ENCODE results near the gene GH1.
"Not testable (repeated sequence)": the region's sequence is repeated elsewhere in the genome, so short reads cannot be mapped to it uniquely, and the experiment has no call there.

GH1 gene

DNA sequence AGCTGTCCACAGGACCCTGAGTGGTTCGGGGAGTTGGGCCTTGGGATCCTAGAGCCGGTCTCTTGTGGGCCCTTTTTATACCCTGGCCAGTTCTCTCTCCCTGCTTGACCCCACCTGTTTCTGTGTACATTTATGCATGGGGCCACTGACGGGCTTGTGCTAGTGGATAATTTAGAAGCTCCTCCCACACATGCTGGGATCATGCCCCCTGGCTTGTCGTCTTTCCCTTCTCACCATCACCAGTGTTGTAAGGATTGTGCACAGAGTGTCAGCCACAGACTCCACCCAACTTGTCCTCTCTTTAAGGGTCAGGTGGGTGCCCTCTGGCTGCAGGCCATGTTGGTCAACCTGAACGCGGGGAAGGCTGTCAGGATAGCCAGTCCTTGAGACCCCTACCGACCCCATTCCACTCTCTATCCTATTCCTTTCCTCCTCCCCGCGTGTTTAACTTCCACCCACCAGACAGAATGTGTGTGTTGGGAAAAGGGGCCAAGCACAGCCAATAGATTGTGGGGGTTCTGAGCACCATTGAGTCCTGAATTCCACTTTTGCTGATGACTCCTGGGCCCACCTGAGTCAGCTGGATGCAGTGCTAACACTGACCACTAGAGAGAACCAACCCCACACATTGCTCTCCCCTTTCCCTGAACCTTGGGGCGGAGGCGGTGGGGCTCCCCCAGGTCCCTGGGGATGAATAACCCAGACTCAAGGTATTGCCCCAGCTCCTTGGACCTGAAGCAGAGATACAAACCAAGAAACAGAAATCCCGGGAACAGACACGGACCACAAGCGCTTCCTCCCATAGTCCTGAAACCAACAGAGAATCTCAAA, 21.9 kb downstream of the GH1 start, which contains the start of gene CSH1:
TSS of gene CSH1 (minus strand) at position 51 of the 831 bp plus-strand sequence. CDS start 63 bp downstream, outside the sequence.
- not testable (repeated sequence) for DNase-seq (ENCODE audit: low read depth)

DNA sequence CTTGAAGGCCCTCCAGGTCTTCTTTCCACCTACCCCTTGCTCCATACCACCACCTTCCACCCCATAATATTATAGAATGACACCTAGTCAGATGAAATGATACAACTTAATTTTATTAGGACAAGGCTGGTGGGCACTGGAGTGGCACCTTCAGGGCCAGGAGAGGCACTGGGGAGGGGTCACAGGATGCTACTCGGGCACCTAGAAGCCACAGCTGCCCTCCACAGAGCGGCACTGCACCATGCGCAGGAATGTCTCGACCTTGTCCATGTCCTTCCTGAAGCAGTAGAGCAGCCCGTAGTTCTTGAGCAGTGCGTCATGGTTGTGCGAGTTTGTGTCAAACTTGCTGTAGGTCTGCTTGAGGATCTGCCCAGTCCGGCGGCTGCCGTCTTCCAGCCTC, 23.8 kb downstream of the GH1 start:
- DNase-seq (ENCODE audit: low read depth), result not testable (repeated sequence)

DNA sequence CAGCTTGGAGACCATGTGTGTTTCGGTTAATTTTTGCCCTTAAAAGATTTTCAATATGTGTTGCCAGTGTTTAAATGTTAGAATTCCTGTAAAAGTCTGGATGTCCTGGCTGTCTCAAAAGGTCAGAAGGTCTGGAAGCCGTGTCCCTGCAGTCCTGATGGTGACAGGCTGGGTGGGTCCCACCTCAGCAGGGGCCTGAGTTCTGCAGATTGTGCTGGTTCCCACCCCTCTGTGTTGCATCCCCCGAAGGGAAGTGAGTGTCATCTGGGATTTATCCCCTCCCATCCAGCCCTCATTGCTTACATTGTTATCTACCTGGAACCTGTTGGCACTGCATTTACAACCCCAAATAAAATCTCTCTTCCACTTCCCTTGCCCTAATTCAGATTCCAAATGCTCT, 24.6 kb downstream of the GH1 start:
- DNase-seq (ENCODE audit: low read depth), result not testable (repeated sequence)

DNA sequence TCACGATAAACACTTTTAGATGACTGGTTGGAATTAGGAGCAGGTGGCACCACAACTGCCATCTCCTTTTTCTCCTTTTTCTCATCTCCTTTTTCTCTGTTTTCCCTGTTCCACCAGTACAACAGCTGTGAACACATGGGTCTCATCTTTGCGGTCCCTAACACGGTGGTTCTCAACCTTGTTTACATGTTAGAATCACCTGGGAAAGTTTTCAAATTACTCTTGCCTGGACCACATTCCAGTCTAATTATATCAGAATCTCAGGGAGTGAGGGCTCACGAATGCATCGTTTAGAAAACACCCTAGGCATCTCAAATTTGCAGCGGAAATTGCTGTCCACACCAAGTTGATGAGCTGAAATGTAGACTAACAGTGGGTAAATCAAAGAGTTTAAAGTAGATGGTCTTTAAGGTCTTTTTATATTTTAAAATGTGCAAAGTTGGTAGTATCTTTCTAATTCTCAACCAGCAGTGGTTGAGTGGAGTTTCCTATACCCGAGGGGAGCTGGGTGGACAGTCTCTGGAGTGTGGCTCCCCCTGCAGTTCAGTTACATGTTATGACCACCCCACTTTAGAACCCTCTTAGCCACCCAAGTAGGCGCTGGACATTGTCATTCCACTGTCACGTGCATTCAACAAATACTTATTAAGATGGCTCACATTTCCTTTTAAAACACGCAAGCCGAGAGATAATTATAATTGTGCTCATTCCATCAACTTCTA, 26.2 kb downstream of the GH1 start:
- not testable (repeated sequence) for DNase-seq (ENCODE audit: low read depth)

DNA sequence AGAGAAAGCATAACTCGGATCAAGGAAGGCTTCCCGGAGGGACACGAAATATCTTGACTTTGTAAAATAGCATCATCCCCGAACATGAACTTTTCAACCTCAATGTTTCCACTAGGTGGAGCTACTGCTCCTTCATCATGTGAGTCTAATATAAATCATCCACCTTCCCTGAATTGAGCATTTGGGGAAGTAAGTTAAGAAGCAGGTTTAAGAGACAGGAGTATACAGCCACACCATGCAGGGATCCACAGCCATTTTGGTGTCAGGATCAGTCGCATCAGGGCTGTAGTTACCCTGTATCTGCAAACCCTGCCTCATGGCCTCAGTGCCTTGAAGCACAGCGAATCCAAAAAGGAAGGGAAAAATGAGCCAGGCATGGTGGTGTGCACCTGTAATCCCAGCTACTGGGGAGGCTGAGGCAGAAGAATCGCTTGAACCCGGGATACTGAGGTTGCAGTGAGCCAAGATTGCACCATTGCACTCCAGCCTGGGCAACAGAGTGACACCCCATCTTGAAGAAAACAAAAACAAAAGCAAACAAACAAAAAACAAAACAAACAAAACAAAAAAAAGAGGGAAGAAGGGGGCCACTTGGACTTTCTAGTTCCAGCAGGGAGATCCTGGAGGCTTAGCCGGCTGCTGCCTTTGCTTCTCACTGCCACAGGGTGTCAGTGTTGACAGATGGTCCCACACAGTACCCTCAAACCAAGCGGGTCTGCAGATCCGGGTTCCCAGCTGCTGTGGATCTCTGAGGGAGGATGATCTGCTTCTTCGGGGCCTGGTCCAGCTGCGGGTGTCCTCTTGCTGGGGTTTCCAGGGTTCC, 29.4 kb downstream of the GH1 start:
- DNase-seq (ENCODE audit: low read depth), result not testable (repeated sequence)

DNA sequence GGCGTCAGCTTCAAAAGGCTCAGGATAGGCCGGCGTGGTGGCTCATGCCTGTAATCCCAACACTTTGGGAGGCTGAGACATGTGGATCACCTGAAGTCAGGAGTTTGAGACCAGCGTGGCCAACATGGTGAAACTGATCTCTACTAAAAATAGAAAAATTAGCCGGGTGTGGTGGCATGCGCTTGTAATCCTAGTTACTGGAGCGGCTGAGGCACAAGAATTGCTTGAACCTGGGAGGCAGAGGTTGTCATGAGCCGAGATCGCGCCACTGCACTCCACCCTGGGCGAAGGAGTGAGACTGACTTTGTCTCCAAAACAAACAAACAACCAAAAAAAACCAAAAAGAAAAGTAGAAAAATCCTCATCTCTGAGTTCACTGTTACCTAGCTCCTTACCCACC, 33.5 kb downstream of the GH1 start:
- DNase-seq (ENCODE audit: low read depth), result not testable (repeated sequence)

DNA sequence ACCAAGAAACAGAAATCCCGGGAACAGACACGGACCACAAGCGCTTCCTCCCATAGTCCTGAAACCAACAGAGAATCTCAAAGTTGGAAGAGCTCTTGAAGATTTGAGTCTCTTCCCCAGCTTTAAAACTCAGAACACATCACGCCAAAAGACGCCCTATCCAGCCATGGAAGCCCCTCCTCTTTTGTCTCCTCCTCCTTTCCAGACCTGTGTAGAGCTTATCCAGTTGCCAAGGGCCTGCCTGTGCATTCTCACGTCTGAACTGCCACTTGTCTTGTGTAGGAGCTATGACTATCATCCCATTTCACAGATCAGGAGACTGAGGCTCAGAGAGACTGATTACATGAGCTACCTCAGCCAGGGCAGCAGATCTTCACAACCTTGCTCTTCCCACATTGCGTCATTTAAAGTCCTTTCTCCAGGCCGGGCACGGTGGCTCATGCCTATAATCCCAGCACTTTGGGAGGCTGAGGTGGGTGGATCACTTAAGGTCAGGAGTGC, 36.0 kb downstream of the GH1 start:
- not testable (repeated sequence) for DNase-seq (ENCODE audit: low read depth)

DNA sequence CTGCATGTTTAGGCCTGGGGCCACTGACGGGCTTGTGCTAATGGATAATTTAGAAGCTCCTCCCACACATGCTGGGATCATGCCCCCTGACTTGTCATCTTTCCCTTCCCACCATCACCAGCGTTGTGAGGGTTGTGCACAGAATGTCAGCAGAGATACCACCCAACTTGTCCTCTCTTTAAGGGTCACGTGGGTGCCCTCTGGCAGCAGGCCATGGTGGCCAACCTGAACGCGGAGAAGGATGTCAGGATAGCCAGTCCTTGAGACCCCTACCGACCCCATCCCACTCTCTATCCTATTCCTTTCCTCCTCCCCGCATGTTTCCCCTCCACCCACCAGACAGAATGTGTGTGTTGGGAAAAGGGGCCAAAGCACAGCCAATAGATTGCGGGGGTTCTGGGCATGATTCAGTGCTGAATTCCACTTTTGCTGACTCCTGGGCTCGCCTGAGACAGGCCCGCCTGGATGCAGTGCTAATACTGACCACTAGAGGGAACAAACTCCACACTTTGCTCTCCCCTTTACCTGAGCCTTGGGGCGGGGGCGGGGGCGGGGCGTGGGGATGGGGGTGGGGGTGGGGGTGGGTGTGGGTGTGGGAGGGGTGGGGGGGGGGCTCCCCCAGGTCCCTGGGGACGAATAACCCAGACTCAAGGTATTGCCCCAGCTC, 36.6 kb downstream of the GH1 start, which contains the start of gene GH2:
TSS of gene GH2 (minus strand) at position 10 of the 667 bp plus-strand sequence. CDS start 143 bp downstream, outside the sequence.
- peak; percentile 37 for DNase-seq (ENCODE audit: low read depth)

DNA sequence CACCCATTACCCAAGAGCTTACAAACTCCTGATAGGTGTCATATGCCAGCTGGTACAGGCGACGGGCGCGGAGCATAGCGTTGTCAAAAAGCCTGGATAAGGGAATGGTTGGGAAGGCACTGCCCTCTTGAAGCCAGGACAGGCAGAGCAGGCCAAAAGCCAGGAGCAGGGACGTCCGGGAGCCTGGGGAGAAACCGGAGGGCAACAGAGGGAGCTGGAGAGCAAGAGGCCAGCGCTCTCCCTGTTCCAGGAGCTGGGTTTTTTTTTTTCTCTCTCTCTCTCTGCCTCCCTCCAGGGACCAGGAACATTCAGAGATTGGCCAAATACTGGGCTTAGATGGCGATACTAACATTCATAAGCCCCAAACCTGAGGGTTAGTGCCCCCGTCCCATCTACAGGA, 37.3 kb downstream of the GH1 start:
- not testable (repeated sequence) for DNase-seq (ENCODE audit: low read depth)

DNA sequence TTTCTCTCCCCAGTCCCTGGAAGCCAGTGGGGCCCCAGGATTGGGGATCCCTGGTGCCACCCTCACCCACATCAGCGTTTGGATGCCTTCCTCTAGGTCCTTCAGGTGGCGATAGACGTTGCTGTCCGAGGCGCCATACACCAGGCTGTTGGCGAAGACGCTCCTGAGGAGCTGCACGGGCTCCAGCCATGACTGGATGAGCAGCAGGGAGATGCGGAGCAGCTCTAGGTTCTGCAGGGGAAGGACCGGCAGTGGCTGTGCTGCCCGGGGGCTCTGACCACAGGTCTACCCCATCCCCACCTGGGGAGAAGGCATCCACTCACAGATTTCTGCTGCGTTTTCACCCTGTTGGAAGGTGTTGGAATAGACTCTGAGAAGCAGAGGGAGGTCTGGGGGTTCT, 37.9 kb downstream of the GH1 start:
- DNase-seq (ENCODE audit: low read depth), result no peak

DNA sequence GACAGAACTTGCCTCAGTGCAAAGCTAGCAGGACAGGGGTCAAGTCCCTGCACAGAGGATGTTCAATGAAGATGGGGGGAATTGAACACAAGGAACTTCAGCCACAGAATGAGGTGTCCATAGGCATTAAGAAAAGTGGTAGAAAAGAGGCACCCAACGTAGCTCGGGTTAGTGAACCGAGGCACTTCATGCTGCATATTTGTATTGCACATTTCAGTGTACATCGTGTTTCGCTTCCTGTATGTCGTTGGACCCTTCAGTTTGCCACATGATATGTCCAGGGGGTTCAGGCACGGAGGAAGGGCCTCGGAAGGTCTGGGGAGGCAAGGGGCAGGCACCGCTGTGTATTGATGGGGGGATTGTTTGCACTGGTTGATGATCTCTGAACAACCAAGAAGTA, 40.2 kb downstream of the GH1 start:
- not testable (repeated sequence) for DNase-seq (ENCODE audit: low read depth)

DNA sequence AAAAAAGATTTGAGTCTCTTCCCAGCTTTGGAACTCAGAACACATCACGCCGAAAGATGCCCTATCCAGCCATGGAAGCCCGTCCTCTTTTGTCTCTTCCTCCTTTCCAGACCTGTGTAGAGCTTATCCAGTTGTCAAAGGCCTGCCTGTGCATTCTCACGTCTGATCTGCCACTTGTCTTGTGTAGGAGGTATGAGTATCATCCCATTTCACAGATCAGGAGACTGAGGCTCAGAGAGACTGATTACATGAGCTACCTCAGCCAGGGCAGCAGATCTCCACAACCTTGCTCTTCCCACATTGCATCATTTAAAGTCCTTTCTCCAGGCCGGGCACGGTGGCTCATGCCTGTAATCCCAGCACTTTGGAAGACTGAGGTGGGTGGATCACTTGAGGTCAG, 43.9 kb downstream of the GH1 start:
- not testable (repeated sequence) for DNase-seq (ENCODE audit: low read depth)

DNA sequence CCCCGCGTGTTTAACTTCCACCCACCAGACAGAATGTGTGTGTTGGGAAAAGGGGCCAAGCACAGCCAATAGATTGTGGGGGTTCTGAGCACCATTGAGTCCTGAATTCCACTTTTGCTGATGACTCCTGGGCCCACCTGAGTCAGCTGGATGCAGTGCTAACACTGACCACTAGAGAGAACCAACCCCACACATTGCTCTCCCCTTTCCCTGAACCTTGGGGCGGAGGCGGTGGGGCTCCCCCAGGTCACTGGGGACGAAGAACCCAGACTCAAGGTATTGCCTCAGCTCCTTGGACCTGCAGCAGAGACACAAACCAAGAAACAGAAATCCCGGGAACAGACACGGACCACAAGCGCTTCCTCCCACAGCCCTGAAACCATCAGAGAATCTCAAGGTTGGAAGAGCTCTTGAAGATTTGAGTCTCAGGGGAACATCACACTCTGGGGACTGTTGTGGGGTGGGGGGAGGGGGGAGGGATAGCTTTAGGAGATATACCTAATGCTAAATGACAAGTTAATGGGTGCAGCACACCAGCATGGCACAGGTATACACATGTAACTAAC, 44.5 kb downstream of the GH1 start:
- DNase-seq (ENCODE audit: low read depth), result not testable (repeated sequence)

DNA sequence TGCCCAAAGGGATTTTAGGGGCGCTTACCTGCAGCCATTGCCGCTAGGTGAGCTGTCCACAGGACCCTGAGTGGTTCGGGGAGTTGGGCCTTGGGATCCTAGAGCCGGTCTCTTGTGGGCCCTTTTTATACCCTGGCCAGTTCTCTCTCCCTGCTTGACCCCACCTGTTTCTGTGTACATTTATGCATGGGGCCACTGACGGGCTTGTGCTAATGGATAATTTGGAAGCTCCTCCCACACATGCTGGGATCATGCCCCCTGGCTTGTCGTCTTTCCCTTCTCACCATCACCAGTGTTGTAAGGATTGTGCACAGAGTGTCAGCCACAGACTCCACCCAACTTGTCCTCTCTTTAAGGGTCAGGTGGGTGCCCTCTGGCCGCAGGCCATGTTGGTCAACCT, 45.1 kb downstream of the GH1 start, which contains the start of gene CSH2:
TSS of gene CSH2 (minus strand) at position 101 of the 400 bp plus-strand sequence. CDS start at position 38, 63 bp downstream.
- DNase-seq (ENCODE audit: low read depth), result not testable (repeated sequence)

DNA sequence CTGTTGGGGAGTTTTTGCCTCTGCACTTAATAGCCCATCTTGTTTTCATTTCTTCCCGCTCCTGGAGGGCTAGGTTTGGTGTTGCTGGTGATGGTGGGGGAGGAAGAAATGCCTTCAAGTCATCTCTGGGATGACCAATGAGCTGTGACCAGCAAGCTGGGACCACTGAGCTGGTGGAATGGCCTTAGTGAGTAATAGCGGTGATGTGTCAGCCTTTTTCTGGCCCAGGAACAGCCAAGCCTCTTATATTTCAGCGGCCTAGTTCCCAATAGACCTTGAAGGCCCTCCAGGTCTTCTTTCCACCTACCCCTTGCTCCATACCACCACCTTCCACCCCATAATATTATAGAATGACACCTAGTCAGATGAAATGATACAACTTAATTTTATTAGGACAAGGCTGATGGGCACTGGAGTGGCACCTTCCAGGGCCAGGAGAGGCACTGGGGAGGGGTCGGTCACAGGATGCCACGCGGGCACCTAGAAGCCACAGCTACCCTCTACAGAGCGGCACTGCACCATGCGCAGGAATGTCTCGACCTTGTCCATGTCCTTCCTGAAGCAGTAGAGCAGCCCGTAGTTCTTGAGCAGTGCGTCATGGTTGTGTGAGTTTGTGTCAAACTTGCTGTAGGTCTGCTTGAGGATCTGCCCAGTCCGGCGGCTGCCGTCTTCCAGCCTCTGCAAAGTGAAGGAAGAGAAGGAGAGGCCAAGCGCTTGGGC, 46.8 kb downstream of the GH1 start:
- not testable (repeated sequence) for DNase-seq (ENCODE audit: low read depth)

DNA sequence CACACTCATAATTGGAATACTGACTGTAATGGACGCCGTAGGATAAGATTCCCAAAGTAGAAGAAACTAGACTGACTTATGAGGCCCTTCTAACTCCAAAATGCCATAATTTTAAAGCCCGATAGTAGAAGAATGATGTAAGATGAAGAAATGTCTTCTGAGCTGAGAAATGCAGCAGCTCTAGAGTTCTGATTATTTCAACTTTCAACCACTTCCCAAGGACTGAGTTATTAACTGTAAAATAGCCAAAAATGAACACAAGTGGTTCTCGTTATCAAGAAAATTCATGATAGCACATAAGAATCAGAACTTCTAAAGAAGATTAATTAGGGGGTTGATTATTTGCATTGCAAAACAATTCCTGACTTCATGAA, 48.4 kb downstream of the GH1 start:
- not testable (repeated sequence) for DNase-seq (ENCODE audit: low read depth)

DNA sequence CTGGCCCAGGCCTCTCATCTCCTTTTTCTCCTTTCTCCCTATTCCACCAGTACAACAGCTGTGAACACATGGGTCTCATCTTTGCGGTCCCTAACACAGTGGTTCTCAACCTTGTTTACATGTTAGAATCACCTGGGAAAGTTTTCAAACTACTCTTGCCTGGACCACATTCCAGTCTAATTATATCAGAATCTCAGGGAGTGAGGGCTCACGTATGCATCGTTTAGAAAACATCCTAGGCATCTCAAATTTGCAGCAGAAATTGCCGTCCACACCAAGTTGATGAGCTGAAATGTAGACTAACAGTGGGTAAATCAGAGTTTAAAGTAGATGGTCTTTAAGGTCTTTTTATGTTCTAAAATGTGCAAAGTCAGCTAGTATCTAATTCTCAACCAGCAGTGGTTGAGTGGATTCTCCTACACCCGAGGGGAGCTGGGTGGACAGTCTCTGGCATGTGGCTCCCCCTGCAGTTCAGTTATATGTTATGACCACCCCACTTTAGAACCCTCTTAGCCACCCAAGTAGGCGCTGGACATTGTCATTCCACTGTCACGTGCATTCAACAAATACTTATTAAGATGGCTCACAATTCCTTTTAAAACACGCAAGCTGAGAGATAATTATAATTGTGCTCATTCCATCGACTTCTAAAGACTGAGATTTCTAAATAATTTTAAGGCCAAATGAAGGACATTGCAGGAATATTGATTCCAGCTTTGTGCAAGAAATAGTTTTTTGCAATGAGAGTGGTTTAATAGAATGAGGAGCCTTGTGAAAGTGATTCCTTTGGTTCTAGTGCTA, 48.9 kb downstream of the GH1 start:
- DNase-seq (ENCODE audit: low read depth), result not testable (repeated sequence)

Measured in CMK (cell line).